HT1080 (cell line): ENCODE results near the gene GALNT7. TPM values are rescaled to one million over a fixed set of nuclear protein-coding genes. Genes with fewer than 3 reads are reported as not detected.
"Not testable (repeated sequence)": the region's sequence is repeated elsewhere in the genome, so short reads cannot be mapped to it uniquely, and the experiment has no call there.

Experiments used
- DNase-seq: peaks from one replicate; pipeline ENCODE4 v3.0.0-alpha.2; 2015; ENCODE audit warnings: low read depth
- total RNA-seq: library from RNA; depleted of rRNA; stranded (reverse); fragments of >200 nt; shearing (Covaris generic); gene quantifications from 2 replicates; pipeline ENCODE4 v1.2.3, GENCODE V29; 2014

The GALNT7 gene
- total RNA-seq, 1 experiment from 2014 or later: 59.6 TPM

- no peak for DNase-seq
These were observed 25.5 kb downstream of the GALNT7 start for GRCh38 chr4:173194157-173194556.

- no peak for DNase-seq
These were observed 26.5 kb downstream of the GALNT7 start for GRCh38 chr4:173195109-173195508.

DNA sequence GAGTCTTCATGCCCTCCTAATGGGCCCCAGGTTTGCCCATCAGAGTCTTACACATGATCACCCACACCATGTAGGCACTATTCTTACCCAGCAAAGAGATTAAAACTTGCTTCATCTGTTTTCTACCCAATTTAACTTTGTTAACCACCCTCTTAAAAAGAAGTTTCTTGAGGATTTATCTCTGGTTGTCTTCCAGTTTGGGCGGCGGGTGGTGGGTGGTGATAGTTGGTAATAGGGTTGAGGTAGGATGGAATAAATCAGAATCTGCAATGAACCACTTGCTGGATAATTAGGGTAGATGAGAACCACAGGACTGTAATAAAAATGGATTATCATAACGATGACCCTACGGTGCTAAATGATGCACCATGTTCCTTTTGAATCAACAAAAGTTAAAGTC is 30.9 kb downstream of the GALNT7 start:
- no peak for DNase-seq

DNA sequence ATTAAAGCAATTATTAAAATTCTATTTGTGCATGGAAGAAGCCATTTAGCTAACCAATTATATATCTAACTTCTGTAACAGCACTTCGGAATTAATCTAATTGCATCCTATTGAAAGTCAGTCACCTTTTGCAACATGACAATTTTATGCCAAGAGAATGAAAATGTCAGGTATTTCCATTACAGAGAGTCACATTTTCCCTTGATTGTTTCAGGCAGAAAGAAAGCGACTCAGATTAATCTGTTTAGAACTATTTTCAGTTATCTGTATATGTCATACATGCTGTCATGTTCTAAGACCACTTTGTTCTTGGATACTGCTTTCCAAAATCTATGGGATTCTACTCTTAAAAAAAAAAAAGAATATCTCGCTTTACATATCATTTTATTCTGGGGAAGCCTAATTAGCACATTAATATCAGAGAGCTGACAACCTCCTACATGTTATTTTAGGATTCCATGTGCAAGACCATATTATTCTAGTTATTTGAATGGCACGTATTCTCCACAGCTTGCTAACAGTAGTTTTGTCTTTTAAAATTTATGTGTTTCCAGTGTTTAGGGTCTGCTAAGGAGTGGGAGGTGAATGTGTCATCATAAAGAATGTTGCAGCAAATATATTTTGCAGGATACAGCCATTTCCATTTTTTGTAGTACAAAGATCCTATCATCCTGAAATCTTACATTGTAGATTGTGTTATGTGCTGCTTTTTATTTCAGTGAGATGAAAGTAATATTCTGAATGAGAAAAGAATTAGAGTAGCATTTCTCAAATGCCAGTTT is 31.7 kb downstream of the GALNT7 start:
- no peak for DNase-seq

- DNase-seq: no peak
These were observed 33.8 kb downstream of the GALNT7 start for GRCh38 chr4:173202395-173202794.

DNA sequence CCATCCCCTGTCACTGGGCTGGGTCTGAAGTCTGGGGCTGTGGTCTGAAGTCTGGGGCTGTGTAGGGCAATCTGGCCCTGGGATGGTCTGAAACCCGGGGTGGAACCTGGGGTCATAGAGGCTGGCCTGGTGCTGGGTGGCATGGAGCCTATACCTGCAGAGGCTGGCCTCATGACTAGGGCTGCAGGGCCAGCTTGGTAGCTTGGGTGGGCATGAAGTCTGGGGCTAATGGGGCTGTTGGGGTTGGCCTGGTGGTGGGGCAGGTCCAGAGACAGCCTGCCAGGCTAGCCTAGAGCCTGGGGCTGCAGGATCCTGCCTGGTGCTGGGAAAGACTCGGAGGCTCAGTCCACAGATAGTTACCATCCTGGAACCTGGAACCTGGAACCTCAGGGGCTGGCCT is 37.0 kb downstream of the GALNT7 start:
- DNase-seq: no peak

- no peak for DNase-seq
These were observed 39.8 kb downstream of the GALNT7 start for GRCh38 chr4:173208420-173208819.

DNA sequence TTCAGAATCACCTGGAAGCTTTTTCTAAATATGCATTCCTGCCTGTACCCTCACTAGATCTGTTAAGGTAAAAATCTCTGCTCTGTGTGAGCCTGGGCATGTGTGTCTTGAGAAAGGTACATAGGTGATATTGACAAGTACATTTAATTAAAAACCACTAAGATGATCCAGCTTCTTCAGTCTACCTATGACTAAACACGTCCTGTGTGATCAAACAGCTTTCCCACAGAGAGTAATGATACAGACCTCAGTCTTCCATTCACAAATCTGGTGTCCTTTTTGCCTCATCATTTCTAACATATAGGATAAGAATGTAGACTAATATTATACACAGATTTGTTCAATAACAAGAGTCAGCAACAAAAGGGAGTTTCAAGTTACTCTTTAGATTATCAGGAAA is 42.6 kb downstream of the GALNT7 start:
- DNase-seq: peak; percentile 29

GRCh38 chr4:173211838-173212237 is 43.2 kb downstream of the GALNT7 start:
- peak; percentile 87 for DNase-seq

DNA sequence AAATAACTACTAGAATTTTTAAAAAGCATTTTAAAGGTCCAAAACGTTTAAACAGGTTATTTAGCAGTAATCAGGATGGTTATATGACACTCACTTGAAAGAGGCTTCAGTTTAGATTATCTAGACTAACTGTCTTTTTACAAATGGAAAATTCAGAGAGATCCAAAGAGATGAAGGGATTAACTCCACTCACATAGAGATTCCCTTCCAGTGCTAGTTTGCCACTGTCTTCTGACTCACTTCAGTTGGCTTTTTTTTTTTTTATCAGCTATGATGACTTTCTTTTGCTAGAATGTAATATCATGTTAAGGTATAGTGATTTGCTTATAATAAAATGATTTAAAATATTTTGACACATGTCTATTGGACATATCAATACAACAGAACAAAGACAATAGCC is 43.8 kb downstream of the GALNT7 start:
- peak; percentile 15 for DNase-seq

- no peak for DNase-seq
These were observed 44.7 kb downstream of the GALNT7 start for GRCh38 chr4:173213296-173213695.

- DNase-seq: no peak
These were observed 45.6 kb downstream of the GALNT7 start for GRCh38 chr4:173214231-173214630.

- peak; percentile 50 for DNase-seq
These were observed 46.0 kb downstream of the GALNT7 start for GRCh38 chr4:173214661-173215060.

GRCh38 chr4:173217075-173217474 is 48.5 kb downstream of the GALNT7 start:
- DNase-seq: no peak

DNA sequence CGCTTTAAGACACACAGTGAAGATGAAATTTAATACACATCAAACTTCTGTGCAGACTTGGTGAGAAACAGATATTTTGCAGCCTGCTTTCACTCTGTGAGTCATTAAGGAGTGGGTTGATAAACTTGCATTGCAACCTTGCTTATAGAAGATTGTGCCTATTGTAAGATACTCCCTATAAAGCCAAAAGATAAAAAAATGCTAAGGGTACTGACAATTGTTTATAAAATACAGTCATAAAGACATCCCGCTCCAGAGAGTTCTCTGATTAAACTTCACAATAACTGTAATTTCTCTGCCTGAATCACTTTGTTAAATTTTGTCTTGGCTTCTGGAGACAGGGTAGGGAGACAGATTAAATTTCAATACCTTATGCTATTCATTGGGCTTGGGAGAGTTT is 49.1 kb downstream of the GALNT7 start:
- DNase-seq: peak; percentile 62

- peak; percentile 92 for DNase-seq
These were observed 50.0 kb downstream of the GALNT7 start for GRCh38 chr4:173218411-173219125.

GRCh38 chr4:173219126-173219437 is 50.5 kb downstream of the GALNT7 start:
- DNase-seq: not testable (repeated sequence)

- no peak for DNase-seq
These were observed 55.1 kb downstream of the GALNT7 start for GRCh38 chr4:173223743-173224142.

GRCh38 chr4:173226401-173226888 is 57.8 kb downstream of the GALNT7 start:
- no peak for DNase-seq

DNA sequence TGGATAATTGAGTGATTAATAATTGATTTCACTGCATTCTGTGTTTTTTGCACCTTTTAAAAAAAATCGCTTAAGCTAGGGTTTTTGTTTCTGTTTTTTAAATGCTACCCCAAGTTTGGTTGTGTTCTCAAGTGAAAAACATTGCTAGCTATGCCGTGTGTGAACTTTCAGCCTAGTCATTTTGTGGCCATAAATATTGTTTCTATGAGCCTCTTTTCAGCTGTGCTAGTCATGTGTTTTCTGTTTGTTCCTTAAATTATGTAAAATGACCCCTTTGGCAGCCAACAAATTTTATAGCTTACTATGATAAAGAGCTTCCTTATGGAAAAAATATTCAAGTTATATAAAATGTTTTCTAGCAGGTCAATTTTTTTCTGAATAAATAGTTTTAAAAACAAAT is 59.1 kb downstream of the GALNT7 start:
- no peak for DNase-seq

GRCh38 chr4:173230062-173230461 is 61.5 kb downstream of the GALNT7 start:
- DNase-seq: no peak

DNA sequence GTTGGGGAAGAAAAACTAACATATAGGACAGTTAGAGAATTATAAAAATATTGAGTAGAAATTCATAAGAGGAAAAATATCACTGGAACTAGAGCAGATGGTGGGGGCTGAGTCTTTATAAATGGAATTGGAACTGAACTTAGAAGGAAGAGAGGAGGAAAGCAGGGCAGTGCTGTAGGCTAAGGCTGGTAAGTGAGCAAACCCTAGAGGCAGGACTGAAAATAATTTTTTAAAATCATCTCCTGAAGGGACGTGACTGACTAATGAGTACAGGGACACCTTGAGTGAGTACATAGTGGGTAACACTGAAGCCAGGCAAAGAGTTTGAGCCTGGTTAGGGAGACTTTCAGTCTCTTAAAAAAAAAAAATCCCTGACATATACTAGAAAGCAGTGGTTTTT is 63.3 kb downstream of the GALNT7 start:
- peak; percentile 46 for DNase-seq

DNA sequence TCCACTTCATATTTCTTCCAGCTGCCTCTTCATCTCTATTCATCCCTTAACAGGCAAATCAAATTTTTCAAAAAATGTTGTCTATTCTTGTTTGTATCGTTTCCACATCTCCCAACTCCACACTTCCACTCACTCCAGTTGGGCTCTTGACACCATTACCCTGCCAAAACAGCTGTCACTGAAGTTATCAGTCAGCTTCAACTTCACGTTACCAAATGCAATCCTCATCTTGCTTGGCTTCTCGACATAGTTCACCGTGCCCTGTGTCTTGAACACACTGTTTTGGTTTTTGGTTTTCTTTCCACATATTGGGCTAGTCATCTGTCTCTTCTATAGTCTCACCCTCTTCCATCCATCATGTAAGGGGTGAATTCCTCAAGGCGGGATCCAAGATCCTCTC is 65.2 kb downstream of the GALNT7 start:
- no peak for DNase-seq
